GM21737 (cell line): ENCODE data around the gene EML6.

Source experiments
- ATAC-seq: cut with Tn5 transposase; IDR thresholded peaks from one replicate; pipeline ENCODE4 v1.9.1; 2021; ENCODE audit warnings: mild to moderate bottlenecking, moderate library complexity; ENCODE audit not compliant: unreplicated experiment

Gene EML6

DNA sequence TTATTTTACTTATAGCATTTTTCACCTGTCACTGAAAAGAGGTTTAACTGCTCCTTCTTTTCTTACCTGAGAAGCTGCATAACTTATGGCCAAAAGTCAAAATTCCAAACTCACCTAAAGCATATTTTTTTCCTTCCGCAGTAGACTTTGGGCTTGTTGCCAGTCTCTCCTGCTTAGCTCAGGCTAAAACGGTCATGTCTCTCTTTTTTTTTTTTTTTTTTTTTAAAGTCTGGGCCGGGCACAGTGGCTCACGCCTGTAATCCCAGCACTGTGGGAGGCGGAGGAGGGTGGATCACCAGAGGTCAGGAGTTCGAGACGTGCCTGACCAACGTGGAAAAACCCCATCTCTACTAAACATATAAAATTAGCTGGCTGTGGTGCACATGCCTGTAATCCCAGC, 213.3 kb downstream of the EML6 start:
- no peak for ATAC-seq

DNA sequence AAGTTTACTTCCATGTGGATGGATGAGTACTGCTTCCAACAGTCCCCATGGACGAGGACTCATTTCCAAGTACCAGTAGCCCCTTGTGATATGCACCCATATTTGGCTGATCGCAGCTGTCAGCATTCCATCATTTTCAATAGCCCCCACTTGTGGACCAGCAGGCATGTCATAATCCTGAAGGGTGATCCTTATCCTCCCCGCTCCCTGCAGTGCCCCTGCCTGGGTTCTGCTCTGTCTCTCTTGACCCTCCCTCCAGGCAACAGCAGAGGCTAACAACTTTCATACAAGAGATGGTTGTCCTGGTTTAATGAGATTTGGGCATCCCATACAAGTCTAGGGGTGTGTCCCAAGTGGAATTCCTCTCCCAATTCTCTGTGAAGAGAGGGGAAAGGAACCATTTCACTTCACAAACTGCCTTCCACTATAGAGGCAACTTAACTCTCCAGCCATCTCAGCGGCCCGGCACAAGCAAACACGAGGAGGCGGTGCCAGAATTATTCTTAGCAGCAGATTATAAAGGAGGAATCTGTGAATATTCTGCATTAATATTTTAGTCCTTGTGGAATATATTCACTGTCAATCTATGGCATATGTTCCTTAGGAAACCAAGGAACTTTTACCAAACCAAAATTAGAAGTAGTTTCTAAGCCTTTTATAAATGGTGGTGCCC, 216.1 kb downstream of the EML6 start:
- no peak for ATAC-seq

GRCh38 chr2:54940723-54941122, 217.3 kb downstream of the EML6 start:
- no peak for ATAC-seq

DNA sequence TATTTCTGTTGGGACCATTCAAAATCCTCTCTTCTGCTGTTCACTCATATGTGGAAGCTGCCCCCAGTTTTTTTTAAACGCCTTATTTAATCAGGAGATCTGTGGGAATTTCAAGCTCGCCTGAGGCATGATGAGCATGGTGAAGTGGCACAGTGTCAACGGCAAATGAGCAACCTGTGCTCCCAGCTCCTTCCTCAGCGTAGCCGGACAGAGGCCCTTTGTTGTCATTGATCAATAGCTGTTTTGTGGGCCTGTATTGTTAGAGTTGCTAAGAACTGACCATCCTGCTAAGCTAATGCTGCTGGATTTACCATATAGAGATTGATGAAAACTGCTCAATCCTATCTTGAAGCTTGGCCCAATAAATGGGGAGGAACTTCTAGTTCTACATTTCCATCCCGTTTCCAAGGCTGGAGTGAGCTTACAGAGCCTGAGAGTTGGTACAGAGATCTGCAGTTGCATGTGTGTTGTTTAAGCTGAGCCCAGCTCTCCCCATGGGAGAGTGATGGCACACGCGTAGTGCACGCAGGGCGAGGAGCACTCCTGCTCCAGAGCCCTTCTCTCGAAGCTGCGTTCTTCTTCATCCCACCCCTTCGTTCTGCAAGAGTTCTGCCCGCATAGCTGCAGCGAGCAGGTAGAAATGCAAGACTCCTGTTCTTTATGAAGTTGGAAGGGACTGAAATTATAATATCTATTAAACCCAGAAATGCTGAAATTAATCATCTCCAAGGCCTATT, 218.0 kb downstream of the EML6 start:
- no peak for ATAC-seq

GRCh38 chr2:54942373-54942772, 218.9 kb downstream of the EML6 start:
- no peak for ATAC-seq

DNA sequence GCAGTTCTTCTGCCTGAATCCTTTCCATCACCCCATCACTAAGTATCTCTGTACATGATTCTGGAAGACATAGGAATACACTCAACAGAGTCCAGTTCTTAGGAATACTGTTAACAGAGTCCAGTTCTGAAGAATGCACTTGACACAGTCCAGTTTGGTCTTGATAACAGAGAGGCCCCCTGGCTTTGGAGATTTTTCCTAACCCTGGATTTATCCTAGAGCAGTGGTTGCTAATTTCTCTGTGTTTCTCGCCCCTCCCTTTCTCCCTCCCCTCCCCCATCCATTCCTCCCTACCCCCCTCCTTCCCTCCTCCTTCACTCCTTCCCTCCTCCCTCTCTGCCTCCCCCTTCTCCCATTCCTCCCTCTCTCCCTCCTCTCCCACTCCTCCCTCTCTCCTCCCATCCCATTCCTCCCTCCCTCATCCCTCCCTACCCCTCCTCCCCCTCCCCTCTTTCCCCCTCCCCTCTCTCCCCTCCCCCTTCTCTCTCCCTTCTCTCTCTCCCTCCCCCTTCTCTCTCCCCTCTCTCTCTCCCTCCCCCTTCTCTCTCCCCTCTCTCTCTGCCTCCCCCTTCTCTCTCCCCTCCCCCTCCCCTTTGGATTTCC, 221.4 kb downstream of the EML6 start:
- no peak for ATAC-seq

GRCh38 chr2:54945391-54946219, 222.1 kb downstream of the EML6 start:
- ATAC-seq = no peak

GRCh38 chr2:54946220-54946805, 222.9 kb downstream of the EML6 start:
- ATAC-seq = no peak

- no peak for ATAC-seq
Measured at GRCh38 chr2:54947136-54947535, 223.7 kb downstream of the EML6 start.

- no peak for ATAC-seq
Measured at GRCh38 chr2:54947646-54948045, 224.2 kb downstream of the EML6 start.

- no peak for ATAC-seq
Measured at GRCh38 chr2:54948120-54948519, 224.7 kb downstream of the EML6 start.

GRCh38 chr2:54949431-54949830, 226.0 kb downstream of the EML6 start:
- no peak for ATAC-seq

DNA sequence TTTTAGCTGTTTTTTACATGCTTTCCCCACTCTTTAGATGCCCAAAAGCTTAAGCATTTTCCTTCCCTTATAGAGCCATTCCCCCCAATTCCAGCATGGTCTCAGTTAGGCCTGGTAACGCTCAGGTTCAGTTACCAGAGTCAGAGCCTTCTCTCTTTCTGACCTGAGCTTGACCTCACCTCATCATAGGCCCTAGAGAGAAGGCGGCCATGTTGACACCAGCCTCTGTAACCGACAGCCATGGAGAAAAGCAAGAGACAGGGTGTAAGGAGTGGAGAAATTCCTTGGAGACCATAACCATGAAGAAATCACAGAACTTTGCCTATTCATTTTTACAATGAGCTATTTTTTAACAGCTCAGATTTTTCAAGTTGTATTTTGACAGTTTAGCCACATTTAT, 227.3 kb downstream of the EML6 start:
- ATAC-seq = no peak

GRCh38 chr2:54952425-54952824, 229.0 kb downstream of the EML6 start:
- ATAC-seq = no peak

DNA sequence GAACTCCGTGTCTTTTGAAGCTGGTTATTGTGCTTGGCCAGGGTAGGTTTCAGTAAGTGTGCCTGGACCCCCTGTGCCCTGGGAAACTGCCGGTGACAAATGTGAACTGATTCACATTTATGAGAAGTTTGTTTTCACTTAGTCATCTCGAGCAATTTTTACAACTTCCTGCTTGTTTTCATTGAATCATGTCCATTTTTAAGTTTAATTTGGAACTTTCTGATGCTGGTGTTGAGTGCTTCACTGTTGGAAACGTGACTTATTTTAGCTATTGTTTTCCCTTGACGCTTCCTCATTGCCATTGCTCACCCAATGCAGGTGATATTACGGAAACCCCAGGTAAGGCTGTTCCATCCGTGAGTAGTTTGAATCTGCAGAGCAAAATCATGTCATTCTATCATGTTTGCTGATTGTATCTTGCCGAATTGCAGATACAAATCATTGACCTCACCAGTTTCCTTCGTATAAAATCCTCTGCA, 229.6 kb downstream of the EML6 start:
- no peak for ATAC-seq

DNA sequence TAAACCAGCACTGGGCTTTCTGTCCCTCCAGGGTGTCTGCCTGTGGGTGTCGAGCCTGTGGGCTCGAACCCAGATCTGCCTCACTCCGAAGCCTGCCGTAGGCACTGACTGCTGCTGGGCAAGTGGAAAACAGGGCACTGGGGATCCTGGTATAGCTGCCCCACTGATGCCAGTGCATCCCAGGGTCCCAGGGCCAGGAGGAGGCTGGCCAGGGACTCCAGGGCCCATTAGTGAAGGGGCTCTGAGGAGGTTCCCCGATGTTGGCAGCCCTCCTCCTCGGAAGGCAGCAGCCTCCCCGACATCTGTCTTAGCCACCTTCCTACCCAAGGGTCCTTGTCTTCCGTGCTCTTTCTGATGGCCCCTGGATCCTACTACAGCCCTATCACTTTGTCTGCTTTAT, 230.7 kb downstream of the EML6 start:
- ATAC-seq = no peak

DNA sequence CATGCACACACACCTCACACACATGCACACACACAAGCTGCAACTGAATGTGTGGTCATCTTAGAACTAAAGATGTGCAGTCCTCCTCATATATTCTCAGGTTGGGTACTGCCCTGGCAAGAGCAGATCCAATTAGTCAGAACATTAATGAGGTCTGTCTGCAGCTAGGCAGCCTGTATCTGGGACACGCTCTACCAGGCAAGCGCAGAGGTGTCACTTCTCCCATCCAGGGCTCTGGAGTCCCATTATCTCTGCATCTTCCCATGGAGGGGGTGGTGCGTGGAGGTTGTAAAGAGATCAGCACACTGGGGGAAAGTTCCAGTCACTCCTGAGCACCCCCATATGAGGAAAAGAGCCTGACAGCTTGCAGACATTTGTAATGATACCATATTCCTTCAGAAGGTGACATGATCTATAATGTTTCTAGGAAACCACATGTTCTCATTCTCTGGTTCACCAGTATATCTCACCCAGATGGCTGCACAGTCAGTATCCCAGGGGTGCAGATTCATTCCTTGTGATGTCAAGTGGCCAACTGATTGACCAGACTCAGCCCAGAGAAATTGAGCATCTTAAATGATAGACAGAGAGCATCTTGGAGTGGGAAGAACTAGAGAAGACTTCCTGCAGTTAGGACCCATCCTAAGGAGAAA, 231.4 kb downstream of the EML6 start:
- ATAC-seq = no peak

GRCh38 chr2:54955358-54956110, 232.1 kb downstream of the EML6 start:
- no peak for ATAC-seq

DNA sequence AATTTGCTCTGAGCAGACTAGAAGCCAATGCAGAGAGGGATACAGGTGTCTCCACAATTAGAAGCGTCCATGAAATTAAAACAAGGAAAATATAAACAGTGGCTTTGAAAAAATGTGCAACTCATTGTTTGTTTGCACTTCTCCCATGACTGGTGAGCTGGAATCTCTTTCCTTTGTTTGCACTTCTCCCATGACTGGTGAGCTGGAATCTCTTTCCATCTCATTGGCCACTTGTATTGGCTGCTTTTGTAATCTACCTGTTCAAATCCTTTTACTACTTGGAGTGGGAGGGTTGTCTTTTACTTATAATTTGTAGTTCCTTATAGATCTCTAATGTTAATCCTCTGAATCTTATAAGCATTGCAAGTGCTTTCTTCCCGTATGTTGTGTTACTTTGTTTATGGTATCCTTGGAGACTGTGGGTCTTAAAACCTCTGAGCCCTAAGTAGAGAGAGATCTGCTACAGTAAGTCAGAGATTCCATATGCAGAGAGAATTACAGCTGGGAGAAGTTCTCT, 232.7 kb downstream of the EML6 start:
- no peak for ATAC-seq
